GM12875 (cell line): Measurements from ENCODE around the gene PBRM1.

Source experiments
- H3K4me3 ChIP-seq: one replicate; pipeline ENCODE4 v1.5.1; 2011; ENCODE audit warnings: low read depth, low read length, control low read depth
- CTCF ChIP-seq: IDR thresholded peaks from 2 replicates; pipeline ENCODE4 v1.5.1; 2011; ENCODE audit warnings: low read depth, mild to moderate bottlenecking, control low read depth, inconsistent platforms, low read length, moderate library complexity, borderline replicate concordance; ENCODE audit not compliant: insufficient read depth

The PBRM1 gene

GRCh38 chr3:52495777-52496602 lies 189.7 kb downstream of the PBRM1 start:
- H3K4me3 ChIP-seq: no peak overlapping the region

More at GRCh38 chr3:52495777-52496602, 189.7 kb downstream of the PBRM1 start:
- no peak for TF ChIP-seq CTCF
